Measurements from ENCODE around the gene OR4D11. TPM values are rescaled to one million over a fixed set of nuclear protein-coding genes. Genes with fewer than 3 reads are reported as not detected.
A peak's percentile ranks its signal among the peaks of the same experiment; 100 is the strongest.
"Not testable (repeated sequence)": the region's sequence is repeated elsewhere in the genome, so short reads cannot be mapped to it uniquely, and the experiment has no call there.

Gene OR4D11
- total RNA-seq, 2 donors from 2014 or later = not detected

DNA sequence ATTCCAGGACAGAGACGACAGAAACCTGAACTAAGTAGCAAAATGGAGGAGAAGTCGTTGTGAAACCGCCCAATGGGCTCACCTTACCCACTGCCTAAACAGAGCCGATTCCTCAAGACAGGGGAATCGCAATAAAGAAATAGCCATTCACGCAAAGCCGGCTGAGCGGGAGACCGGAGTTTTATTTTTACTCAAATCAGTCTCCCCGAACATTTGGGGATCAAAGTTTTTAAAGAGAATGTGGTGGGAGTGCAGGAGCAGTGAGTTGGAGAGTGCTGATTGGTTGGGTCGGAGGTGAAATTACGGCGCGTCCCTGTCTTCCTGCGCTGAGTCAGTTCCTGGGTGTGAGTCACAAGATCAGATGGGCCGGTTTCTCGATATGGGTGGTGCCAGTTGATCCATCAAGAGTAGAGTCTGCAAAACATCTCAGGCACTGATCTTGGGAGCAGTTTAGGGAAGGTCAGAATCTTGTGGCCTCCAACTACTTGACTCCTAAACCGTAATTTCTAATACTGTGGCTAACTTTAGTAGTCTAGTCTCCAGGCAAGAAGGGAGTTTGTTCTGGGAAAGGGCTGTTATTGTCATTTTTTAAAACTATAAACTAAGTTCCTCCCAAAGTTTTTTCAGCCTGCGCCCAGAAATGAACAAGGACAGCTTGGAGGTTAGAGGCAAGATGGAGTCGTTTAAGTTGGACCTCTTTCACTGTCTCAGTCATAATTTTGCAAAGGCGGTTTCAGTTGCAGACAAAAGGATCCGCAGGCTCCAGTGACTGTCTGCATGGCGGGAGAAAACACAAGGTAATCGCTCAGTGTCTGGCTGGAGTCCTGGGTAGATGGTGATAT lies 42.0 kb downstream of the OR4D11 start:
- DNase-seq (no peak), ATAC-seq (no peak)
- intact Hi-C loops (cut with DNase I) = no loop called here

DNA sequence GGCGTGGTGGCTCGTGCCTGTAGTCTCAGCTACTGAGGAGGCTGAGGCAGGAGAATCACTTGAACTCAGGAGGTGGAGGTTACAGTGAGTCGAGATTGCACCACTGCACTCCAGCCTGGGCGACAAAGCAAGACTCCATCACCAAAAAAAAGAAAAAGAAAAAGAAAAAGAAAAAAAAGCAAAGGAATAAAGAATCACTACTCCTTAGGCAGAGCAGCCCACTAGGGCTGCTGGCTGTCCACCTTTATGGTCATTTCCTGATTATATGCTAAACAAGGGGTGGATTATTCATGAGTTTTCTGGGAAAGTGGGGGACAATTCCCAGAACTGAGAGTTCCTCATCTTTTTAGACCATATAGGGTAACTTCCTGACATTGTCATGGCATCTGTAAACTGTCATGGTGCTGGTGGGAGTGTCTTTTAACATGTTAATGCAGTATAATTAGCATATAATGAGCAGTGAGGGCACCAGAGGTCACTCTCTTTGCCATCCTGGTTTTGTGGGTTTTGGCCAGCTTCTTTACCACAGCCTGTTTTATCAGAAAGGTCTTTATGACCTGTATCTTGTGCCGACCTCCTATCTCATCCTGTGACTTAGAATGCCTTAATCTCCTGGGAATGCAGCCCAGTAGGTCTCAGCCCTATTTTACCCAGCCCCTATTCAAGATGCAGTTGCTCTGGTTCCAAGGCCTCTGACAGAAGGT lies 44.4 kb downstream of the OR4D11 start:
- ATAC-seq; DNase-seq; intact Hi-C loops (cut with DNase I): not testable (repeated sequence)

DNA sequence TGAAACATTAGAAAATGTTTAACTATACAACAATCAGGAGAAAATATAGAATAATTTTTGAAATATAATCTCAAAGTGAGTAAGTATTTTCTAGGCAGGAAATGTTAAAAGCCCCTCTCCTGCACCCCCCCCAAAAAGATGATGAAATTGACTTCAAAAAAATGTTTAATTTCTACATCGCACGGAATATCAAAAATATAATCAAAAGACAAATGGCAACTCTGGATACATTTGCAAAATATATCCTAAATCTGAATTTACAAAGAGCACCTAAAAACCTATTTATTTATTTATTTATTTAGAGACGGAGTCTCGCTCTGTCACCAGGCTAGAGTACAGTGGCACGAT lies 44.9 kb downstream of the OR4D11 start:
- intact Hi-C loops (cut with DNase I) = no loop called here
- no peak for DNase-seq
- ATAC-seq = no peak

DNA sequence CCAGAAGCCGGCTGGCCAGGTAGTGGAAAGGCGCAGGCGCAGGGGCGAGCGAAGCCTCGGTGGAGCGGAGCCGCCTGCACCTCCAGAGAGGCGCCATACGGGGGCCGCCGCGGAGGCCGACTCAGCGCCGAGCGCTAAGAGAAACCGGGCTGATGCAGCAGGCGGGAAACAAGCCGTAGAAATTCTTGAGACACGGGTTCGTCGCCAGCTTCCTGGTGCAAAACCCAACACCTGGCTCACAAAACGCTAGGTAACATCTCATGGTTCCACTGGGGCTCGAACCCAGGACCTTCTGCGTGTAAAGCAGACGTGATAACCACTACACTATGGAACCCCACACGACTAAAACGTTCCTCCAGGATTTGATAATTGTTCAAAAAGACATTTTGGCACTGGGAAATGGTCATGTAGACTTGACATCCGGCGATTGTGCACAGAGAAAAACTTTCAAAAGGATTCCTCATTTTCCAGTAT lies 47.0 kb downstream of the OR4D11 start:
- DNase-seq (peak; percentile 82), ATAC-seq (peak; percentile 88 to 92)
- intact Hi-C loops (cut with DNase I) = no loop called here

DNA sequence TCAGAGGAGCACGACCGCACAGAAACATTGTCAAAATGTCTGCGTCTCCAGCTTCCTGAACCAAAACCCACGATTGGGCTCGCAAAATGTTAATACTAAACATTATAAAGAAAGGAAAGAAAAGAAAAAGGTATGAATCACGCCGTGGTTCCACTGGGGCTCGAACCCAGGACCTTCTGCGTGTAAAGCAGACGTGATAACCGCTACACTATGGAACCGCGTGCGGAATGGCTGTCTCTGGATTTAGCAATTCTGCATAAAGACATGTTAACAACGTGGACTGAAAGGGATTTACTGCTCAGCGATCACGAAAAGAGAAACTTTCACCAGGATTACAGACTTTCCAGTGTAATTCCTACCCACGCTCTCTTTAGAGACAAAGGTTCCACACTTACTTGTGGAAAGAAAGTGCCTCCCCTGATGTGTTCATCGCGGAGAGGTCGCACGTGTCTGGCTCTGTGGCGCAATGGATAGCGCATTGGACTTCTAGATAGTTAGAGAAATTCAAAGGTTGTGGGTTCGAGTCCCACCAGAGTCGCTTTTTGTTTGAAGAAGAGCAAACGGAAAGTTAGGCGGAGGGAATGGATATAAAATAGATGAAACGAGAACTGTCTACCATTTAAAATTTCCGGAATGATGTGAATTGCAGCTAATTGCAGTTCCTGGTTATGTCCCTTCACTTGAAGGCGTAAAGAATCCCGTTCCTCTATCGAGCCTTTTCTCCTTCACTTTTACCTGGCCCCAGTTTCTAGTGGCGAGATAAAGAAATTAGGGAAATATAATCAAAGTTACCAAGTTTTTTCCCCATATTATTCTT lies 47.7 kb downstream of the OR4D11 start:
- intact Hi-C loops (cut with DNase I) = no loop called here
- DNase-seq (peak; percentile 84), ATAC-seq (peak; percentile 77 to 79)

DNA sequence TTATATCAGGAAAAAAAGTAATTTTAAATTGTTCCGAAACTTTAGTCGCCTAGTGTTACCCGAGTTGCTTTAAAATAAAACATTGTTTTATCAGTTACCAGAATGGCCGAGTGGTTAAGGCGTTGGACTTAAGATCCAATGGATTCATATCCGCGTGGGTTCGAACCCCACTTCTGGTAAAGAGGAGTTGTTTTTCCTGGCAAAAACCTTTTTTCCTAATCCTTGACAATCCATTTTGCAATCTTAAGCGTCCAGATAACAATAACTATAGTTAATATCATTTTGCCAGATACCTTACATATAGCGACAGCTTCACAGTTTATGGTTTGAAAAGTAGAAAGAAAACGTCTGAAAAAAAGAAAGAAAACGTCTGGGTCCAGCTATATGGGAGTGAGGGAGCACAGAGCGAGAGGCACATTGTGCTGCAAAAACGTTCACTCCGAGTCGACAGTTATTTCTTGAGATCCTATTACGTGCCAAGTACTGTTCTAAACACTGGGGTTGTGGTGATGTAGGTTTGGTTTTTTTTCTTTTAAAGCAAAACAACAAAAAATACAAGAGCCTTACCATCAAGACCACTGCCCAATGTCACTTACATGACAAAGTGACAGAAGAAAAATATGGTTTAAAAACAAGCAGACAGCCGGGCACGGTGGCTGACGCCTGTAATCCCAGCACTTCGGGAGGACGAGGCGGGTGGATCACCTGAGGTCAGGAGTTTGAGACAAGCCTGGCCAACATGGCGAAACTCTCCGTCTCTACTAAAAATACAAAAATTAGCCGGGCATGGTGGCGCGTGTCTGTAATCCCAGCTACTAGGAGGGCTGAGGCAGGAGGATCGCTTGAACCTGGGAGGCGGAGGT lies 48.5 kb downstream of the OR4D11 start:
- intact Hi-C loops (cut with DNase I) = no loop called here
- ATAC-seq = peak; percentile 24 to 41
- no peak for DNase-seq

DNA sequence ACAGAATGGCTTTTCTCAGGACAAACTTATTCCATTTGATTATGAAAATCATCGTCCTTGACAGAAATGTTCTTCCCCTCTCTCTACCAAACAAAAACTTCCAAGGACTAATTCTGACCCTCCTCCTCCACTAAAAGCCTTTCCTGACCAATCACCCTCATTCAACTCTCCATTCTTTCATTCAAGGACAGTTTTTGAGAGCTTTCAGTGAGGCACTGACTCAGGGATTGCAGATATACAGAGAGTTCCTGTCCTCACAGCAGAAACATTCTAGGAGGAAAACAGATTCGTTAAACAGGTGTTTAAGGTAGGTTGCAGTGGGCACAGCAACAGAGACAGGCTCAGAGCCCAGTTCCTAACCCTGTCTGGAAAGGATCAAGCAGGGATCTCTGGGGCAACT lies 49.5 kb downstream of the OR4D11 start:
- no peak for ATAC-seq

DNA sequence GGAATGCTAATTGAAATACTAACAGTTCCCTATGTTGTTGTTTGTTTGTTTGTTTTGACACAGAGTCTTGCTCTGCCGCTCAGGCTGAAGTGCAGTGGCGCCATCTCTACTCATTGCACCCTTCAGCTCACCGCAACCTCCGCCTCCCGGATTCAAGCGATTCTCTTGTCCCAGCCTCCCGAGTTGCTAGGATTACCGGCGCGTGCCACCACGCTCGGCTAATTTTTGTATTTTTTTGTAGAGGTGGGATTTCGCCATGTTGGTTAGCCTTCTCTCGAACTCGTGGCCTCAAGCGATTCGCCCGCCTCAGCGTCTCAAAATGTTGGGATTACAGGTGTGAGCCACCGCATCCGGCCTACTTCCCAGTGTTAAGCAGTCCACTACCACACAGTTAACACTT lies 49.9 kb downstream of the OR4D11 start:
- DNase-seq (no peak), ATAC-seq (no peak)
- intact Hi-C loops (cut with DNase I) = no loop called here

More for the DNA sequence above, 49.5 kb downstream of the OR4D11 start:
- DNase-seq = no peak
- intact Hi-C loops (cut with DNase I) = no loop called here

Other genes starting within 250 kb of the OR4D11 start
- gene OR5AN1, start 144.7 kb upstream of the OR4D11 start, total RNA-seq = not detected
- gene OR5A2, start 77.2 kb upstream of the OR4D11 start, total RNA-seq = not detected
- not detected for gene OR5A1, start 67.1 kb upstream of the OR4D11 start, total RNA-seq
- gene OR4D6, start 46.6 kb upstream of the OR4D11 start, total RNA-seq = not detected
- not detected for gene OR4D10, start 30.3 kb upstream of the OR4D11 start, total RNA-seq
- not detected for gene OR4D9, start 8.0 kb downstream of the OR4D11 start, total RNA-seq
- 10 to 100 TPM; 31.7 to 37.8 TPM for gene OSBP, start 112.2 kb downstream of the OR4D11 start, total RNA-seq
- 10 to 100 TPM; 21.6 to 28.2 TPM for gene PATL1, start 165.5 kb downstream of the OR4D11 start, total RNA-seq
- not detected for gene OR10V1, start 210.3 kb downstream of the OR4D11 start, total RNA-seq

Data from left cardiac atrium (tissue), 4 donors.